ENCODE results near the gene VPS37B. TPM values are rescaled to one million over a fixed set of nuclear protein-coding genes. Genes with fewer than 3 reads are reported as not detected.
"Not testable (repeated sequence)": the region's sequence is repeated elsewhere in the genome, so short reads cannot be mapped to it uniquely, and the experiment has no call there.

VPS37B gene
- 10 to 100 TPM; 21.2 to 52.4 (median 38.1) TPM for total RNA-seq

- intact Hi-C loops (cut with DNase I), result no loop called here
- 7% methylated on average over 64 of the region's 81 CpGs for WGBS
Observed at GRCh38 chr12:122895704-122896636, at the start of gene VPS37B. TSS of gene VPS37B (minus strand) at chr12:122896124. CDS start at chr12:122896062, 62 bp downstream.

GRCh38 chr12:122944605-122945592 lies 49.0 kb upstream of the VPS37B start:
- Histone ChIP-seq H3K4me3 (no peak overlapping the region), H3K4me1 (peaks cover 26 to 66% (median 49%) of the 10 kb centered on the region in 4 donors), H3K9me3 (no peaks in the 10 kb centered on the region), H3K27ac (replicated peaks in 1 of 4) (peak overlapping the region; percentile 23 to 60 (median 41)), H3K36me3 (peaks cover 0 to 6% (median 4%) of the 10 kb centered on the region in 4 donors), H3K27me3 (no peaks in the 10 kb centered on the region)
- no peak for DNase-seq (ENCODE audit: extremely low spot score)
- TF ChIP-seq EP300 (IDR thresholded peaks at IDR 0.05), result no peak
- TF ChIP-seq POLR2A (IDR thresholded peaks at IDR 0.05; ENCODE audit: low read depth), result no peak
- no peak for TF ChIP-seq POLR2AphosphoS5 (IDR thresholded peaks at IDR 0.05)
- no peak for TF ChIP-seq CTCF (IDR thresholded peaks at IDR 0.05)
- 80% methylated on average over 10 of the region's 14 CpGs for WGBS
- intact Hi-C loops (cut with DNase I), result no loop called here

More at GRCh38 chr12:122895704-122896636, at the start of gene VPS37B:
- Histone ChIP-seq H3K27ac (replicated peaks in 1 of 4) (peak within 1 kb of the TSS; percentile 85 to 96 (median 93)), H3K27me3 (peaks cover 0 to 4% (median 0%) of the 10 kb centered on the region in 4 donors), H3K4me3 (peak within 1 kb of the TSS; percentile 76 to 96 (median 91)), H3K4me1 (peaks cover 37 to 47% (median 44%) of the 10 kb centered on the region in 4 donors), H3K9me3 (no peaks in the 10 kb centered on the region), H3K36me3 (no peaks in the 10 kb centered on the region)
- DNase-seq (ENCODE audit: extremely low spot score), result no peak
- TF ChIP-seq POLR2A (IDR thresholded peaks at IDR 0.05; ENCODE audit: low read depth), result peak; percentile 94
- peak; percentile 97 to 98 for TF ChIP-seq POLR2AphosphoS5 (IDR thresholded peaks at IDR 0.05)
- no peak for TF ChIP-seq EP300 (IDR thresholded peaks at IDR 0.05)

- peaks cover 26 to 57% (median 43%) of the 10 kb centered on the region in 4 donors for H3K4me1 ChIP-seq
- peaks cover 0 to 15% (median 6%) of the 10 kb centered on the region in 4 donors for H3K36me3 ChIP-seq
- H3K27ac ChIP-seq (replicated peaks in 1 of 4), result peak overlapping the region; percentile 23 to 60 (median 45)
- H3K4me3 ChIP-seq, result no peak overlapping the region
- H3K9me3 ChIP-seq, result no peaks in the 10 kb centered on the region
- intact Hi-C loops (cut with DNase I), result no loop called here
- DNase-seq (ENCODE audit: extremely low spot score), result no peak
- no peaks in the 10 kb centered on the region for H3K27me3 ChIP-seq
- 65% methylated on average over 13 of the region's 13 CpGs for WGBS
- TF ChIP-seq CTCF (IDR thresholded peaks at IDR 0.05) (no peak), EP300 (IDR thresholded peaks at IDR 0.05) (no peak), POLR2A (IDR thresholded peaks at IDR 0.05; ENCODE audit: low read depth) (no peak), POLR2AphosphoS5 (IDR thresholded peaks at IDR 0.05) (peak in 1 of 2 donors; percentile 18)
Observed at GRCh38 chr12:122943196-122943595, 47.3 kb upstream of the VPS37B start.

- Histone ChIP-seq H3K4me3 (no peak overlapping the region), H3K27me3 (no peaks in the 10 kb centered on the region), H3K9me3 (no peaks in the 10 kb centered on the region), H3K4me1 (peaks cover 24 to 53% (median 40%) of the 10 kb centered on the region in 4 donors), H3K27ac (replicated peaks in 1 of 4) (peak overlapping the region; percentile 23 to 60 (median 45)), H3K36me3 (peaks cover 3 to 16% (median 7%) of the 10 kb centered on the region in 4 donors)
- DNase-seq (ENCODE audit: extremely low spot score), result no peak
- intact Hi-C loops (cut with DNase I), result no loop called here
- TF ChIP-seq EP300 (IDR thresholded peaks at IDR 0.05), result no peak
- TF ChIP-seq POLR2A (IDR thresholded peaks at IDR 0.05; ENCODE audit: low read depth), result no peak
- no peak for TF ChIP-seq CTCF (IDR thresholded peaks at IDR 0.05)
- no peak for TF ChIP-seq POLR2AphosphoS5 (IDR thresholded peaks at IDR 0.05)
- WGBS, result 92% methylated on average over 2 of the region's 2 CpGs
Observed at GRCh38 chr12:122942637-122943036, 46.7 kb upstream of the VPS37B start.

- H3K27ac ChIP-seq (replicated peaks in 1 of 4); DNase-seq (ENCODE audit: extremely low spot score); H3K27me3 ChIP-seq; intact Hi-C loops (cut with DNase I); H3K4me3 ChIP-seq; H3K9me3 ChIP-seq: not testable (repeated sequence)
- Histone ChIP-seq H3K36me3 (peaks cover 3 to 23% (median 9%) of the 10 kb centered on the region in 4 donors), H3K4me1 (peaks cover 11 to 40% (median 28%) of the 10 kb centered on the region in 4 donors)
- 87% methylated on average over 5 of the region's 5 CpGs for WGBS
Observed at GRCh38 chr12:122941351-122941750, 45.4 kb upstream of the VPS37B start.

Measured in esophagus muscularis mucosa (tissue), 4 donors.